Ovary (tissue), 9 donors: ENCODE measurements around the gene EIF2S1. TPM values are rescaled to one million over a fixed set of nuclear protein-coding genes. Genes with fewer than 3 reads are reported as not detected.

ENCODE experiments used
- DNase-seq, 5 donors: peaks; one replicate each; pipeline ENCODE4 v3.0.0-alpha.2; 2019 to 2020
- H3K27ac ChIP-seq, 2 donors: fragments of 200-600 bp; one replicate each; pipeline versions ENCODE4 v1.5.1 to v1.8.0; 2019 to 2022
- H3K27me3 ChIP-seq: fragments of 200-600 bp; one replicate; pipeline ENCODE4 v1.8.0; 2022
- H3K36me3 ChIP-seq: fragments of 200-600 bp; sonication (generic); one replicate; pipeline ENCODE4 v1.5.1; 2019
- H3K4me1 ChIP-seq: one replicate; pipeline ENCODE4 v1.8.1; 2013; ENCODE audit warnings: mild to moderate bottlenecking, moderate library complexity; ENCODE audit not compliant: insufficient read depth
- H3K4me3 ChIP-seq: fragments of 200-600 bp; sonication (generic); one replicate; pipeline ENCODE4 v1.5.1; 2017
- H3K9me3 ChIP-seq, 2 donors: fragments of 200-600 bp in 1 of 2; sonication (generic) in 1 of 2; one replicate each; pipeline versions ENCODE4 v1.5.1 to v1.8.1; 2013 to 2019; ENCODE audit warnings: mild to moderate bottlenecking in 1 of 2, moderate library complexity in 1 of 2
- EP300 ChIP-seq: sonication (generic); formaldehyde crosslinking; IDR thresholded peaks from one replicate; pipeline ENCODE4 v1.6.1; 2017; ENCODE audit warnings: antibody characterized with exemption
- POLR2A ChIP-seq: fragments of 450-650 bp; IDR thresholded peaks from one replicate; pipeline ENCODE4 v1.6.1; 2017; ENCODE audit warnings: antibody characterized with exemption, mild to moderate bottlenecking, moderate library complexity
- WGBS, 3 donors: extraction: QIAGEN DNeasy Blood & Tissue Kit in 1 of 3; methylation state at CpG; one replicate each; pipeline versions ENCODE4 v1.1.5 to v1.1.7; 2013 to 2017; 5-methylcytosine and 5-hydroxymethylcytosine counted together
- intact Hi-C, 4 donors: fragments of 100-400 bp; cut with DNase I; formaldehyde crosslinking; loops; one replicate each; pipeline versions ENCODE4 v1.11.0 to v1.15.1; 2022 to 2023
- polyA plus RNA-seq, 2 donors: library from polyadenylated mRNA; stranded (reverse); fragments of 200-250 nt in 1 of 2; fragments of 350-450 nt in 1 of 2; fragmentation: Illumina TruSeq in 1 of 2; extraction: RNeasy Lipid Tissue Mini Kit (QIAGEN cat#74804) in 1 of 2; gene quantifications; one replicate each; pipeline ENCODE4 v1.2.3, GENCODE V29; 2013 to 2014
- total RNA-seq, 7 donors: library from RNA; depleted of rRNA in 2 of 7; stranded (reverse); fragments of >200 nt in 2 of 7; fragmentation: NEBNext Ultra II Directional in 3 of 7; extraction: Animal tissue kit (Norgen Biotek cat#: 25700) in 3 of 7; gene quantifications; one replicate each; pipeline versions ENCODE4 v1.1.0 to v1.2.4, GENCODE V29; 2016 to 2023
- TF ChIP-seq, protein P1 (sequence below), 3 donors: fragments of 450-650 bp in 2 of 3; fragments of 200-600 bp in 1 of 3; IDR thresholded peaks; one replicate each; pipeline versions ENCODE4 v1.5.1 to v1.8.0; 2016 to 2022; ENCODE audit warnings: antibody characterized with exemption in 3 of 3, mild to moderate bottlenecking in 1 of 3
- donor health status: DM: no; HTN: no; CAD: no; lungs with moderate emphysema.
- donor health status: DM: no; HTN: no; CAD: no.
- donor health status: Bipolar disorder and iron deficiency.
- donor health status: DM: yes; HTN: yes; CAD: no.
- donor health status: DM: no; HTN: no; CAD: no.
- donor health status: DM: yes; HTN: yes; CAD: no.

The EIF2S1 gene
- total and polyA plus RNA-seq, 9 donors = 28.0 to 102 (median 49.1) TPM

GRCh38 chr14:67389811-67390534 lies 29.8 kb downstream of the EIF2S1 start:
- intact Hi-C loops = no loop called here

DNA sequence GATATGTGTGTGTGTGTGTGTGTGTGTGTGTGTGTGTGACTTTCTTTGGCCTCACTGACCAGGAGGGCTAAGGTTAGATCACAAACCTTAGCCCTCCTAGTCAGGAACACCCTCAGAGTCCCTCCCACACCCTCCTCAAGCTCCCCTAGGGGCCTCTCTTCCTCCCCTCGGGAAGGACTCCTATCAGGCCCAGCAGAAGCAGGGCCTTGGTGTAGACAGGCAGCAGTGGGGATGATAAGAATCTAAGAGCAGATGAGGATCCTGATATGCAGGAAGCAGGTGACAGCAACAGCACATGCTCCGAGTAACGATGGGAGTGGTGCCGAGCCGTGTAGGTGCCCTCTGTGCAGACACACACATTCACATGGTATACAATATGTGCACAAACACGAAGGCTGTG lies 31.1 kb downstream of the EIF2S1 start:
- Histone ChIP-seq H3K27ac (no peak overlapping the region), H3K36me3 (no peaks in the 10 kb centered on the region), H3K4me3 (no peak overlapping the region), H3K9me3 (no peaks in the 10 kb centered on the region), H3K27me3 (no peaks in the 10 kb centered on the region), H3K4me1 (no peaks in the 10 kb centered on the region)
- WGBS, 3 donors = 73 to 87% (median 82%) methylated on average over 6 of the region's 6 CpGs
- intact Hi-C loops = no loop called here
- no peak for DNase-seq
- no peak for TF ChIP-seq POLR2A
- TF ChIP-seq, protein P1, sequence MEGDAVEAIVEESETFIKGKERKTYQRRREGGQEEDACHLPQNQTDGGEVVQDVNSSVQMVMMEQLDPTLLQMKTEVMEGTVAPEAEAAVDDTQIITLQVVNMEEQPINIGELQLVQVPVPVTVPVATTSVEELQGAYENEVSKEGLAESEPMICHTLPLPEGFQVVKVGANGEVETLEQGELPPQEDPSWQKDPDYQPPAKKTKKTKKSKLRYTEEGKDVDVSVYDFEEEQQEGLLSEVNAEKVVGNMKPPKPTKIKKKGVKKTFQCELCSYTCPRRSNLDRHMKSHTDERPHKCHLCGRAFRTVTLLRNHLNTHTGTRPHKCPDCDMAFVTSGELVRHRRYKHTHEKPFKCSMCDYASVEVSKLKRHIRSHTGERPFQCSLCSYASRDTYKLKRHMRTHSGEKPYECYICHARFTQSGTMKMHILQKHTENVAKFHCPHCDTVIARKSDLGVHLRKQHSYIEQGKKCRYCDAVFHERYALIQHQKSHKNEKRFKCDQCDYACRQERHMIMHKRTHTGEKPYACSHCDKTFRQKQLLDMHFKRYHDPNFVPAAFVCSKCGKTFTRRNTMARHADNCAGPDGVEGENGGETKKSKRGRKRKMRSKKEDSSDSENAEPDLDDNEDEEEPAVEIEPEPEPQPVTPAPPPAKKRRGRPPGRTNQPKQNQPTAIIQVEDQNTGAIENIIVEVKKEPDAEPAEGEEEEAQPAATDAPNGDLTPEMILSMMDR (IDR thresholded peaks at IDR 0.05) = no peak
- TF ChIP-seq EP300 = no peak

More at GRCh38 chr14:67389811-67390534, 29.8 kb downstream of the EIF2S1 start:
- TF ChIP-seq, protein P1 (IDR thresholded peaks at IDR 0.05) = no peak
- TF ChIP-seq POLR2A (no peak), EP300 (no peak)
- Histone ChIP-seq H3K27me3 (no peaks in the 10 kb centered on the region), H3K9me3 (no peaks in the 10 kb centered on the region), H3K36me3 (no peaks in the 10 kb centered on the region), H3K27ac (no peak overlapping the region), H3K4me1 (no peaks in the 10 kb centered on the region), H3K4me3 (no peak overlapping the region)
- WGBS, 3 donors = 47 to 85% (median 60%) methylated on average over 1 of the region's 1 CpG
- DNase-seq = no peak

- TF ChIP-seq, protein P1 (IDR thresholded peaks at IDR 0.05) = no peak
- TF ChIP-seq EP300 (no peak), POLR2A (no peak)
- no peak for DNase-seq
- Histone ChIP-seq H3K36me3 (no peaks in the 10 kb centered on the region), H3K4me1 (no peaks in the 10 kb centered on the region), H3K27me3 (no peaks in the 10 kb centered on the region), H3K9me3 (no peaks in the 10 kb centered on the region), H3K4me3 (no peak overlapping the region), H3K27ac (no peak overlapping the region)
- 86 to 89% (median 88%) methylated on average over 3 of the region's 3 CpGs for WGBS, 3 donors
- intact Hi-C loops = no loop called here
Measured at GRCh38 chr14:67392123-67392522, 32.0 kb downstream of the EIF2S1 start.

DNA sequence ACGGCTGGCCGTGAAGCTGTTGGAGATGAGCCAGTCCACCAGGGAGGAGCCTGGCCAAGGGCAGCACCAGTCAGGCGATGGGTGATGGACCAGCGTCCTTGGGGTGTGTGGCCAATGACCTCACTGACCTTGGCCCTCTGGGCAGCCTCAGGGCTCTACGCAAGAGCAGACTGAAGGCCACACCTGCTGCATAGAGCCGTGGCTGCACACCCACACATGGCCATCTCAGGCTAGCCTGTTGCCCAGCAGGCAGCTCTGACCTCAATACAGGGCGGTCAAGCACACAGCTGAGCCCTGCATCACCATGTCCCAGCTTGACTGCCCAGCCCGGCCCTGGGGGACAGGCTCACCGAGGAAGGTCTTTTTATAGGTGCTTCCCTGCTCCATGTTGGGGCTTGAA lies 32.7 kb downstream of the EIF2S1 start:
- intact Hi-C loops = no loop called here
- DNase-seq = no peak

More for the DNA sequence above, 32.7 kb downstream of the EIF2S1 start:
- Histone ChIP-seq H3K27me3 (no peaks in the 10 kb centered on the region), H3K27ac (no peak overlapping the region), H3K4me1 (no peaks in the 10 kb centered on the region), H3K36me3 (no peaks in the 10 kb centered on the region), H3K9me3 (no peaks in the 10 kb centered on the region), H3K4me3 (no peak overlapping the region)
- 52 to 67% (median 65%) methylated on average over 7 to 9 of the region's 9 CpGs for WGBS, 3 donors
- TF ChIP-seq, protein P1 (IDR thresholded peaks at IDR 0.05) = no peak
- TF ChIP-seq POLR2A = no peak
- no peak for TF ChIP-seq EP300
